ENCODE measurements around the gene FOSB.
"Not testable (repeated sequence)": the region's sequence is repeated elsewhere in the genome, so short reads cannot be mapped to it uniquely, and the experiment has no call there.

FOSB gene

GRCh38 chr19:45467456-45468158 is at the start of gene FOSB:
FOSB (plus strand) TSS chr19:45467996; CDS start chr19:45468587, 591 bp downstream.
- peak; percentile 98 for DNase-seq

GRCh38 chr19:45418802-45419201 is 49.0 kb upstream of the FOSB start:
- no peak for DNase-seq

GRCh38 chr19:45419396-45419795 is 48.4 kb upstream of the FOSB start:
- DNase-seq, result no peak

GRCh38 chr19:45419895-45420294 is 47.9 kb upstream of the FOSB start:
- no peak for DNase-seq

- DNase-seq, result no peak
These were observed 47.4 kb upstream of the FOSB start for GRCh38 chr19:45420356-45420755.

GRCh38 chr19:45420871-45421270 is 46.9 kb upstream of the FOSB start:
- no peak for DNase-seq

- no peak for DNase-seq
These were observed 45.8 kb upstream of the FOSB start for GRCh38 chr19:45421947-45422498.

- no peak for DNase-seq
These were observed 44.7 kb upstream of the FOSB start for GRCh38 chr19:45423033-45423588.

GRCh38 chr19:45423589-45424190 is 44.1 kb upstream of the FOSB start, which contains the start of gene ERCC1:
ERCC1 (minus strand) TSS chr19:45423917; CDS start chr19:45423374, 543 bp downstream.
- peak; percentile 93 for DNase-seq

- peak; percentile 83 for DNase-seq
These were observed 43.4 kb upstream of the FOSB start for GRCh38 chr19:45424191-45425058.

GRCh38 chr19:45428384-45429231 is 39.2 kb upstream of the FOSB start:
- peak; percentile 72 for DNase-seq

GRCh38 chr19:45429896-45430295 is 37.9 kb upstream of the FOSB start:
- not testable (repeated sequence) for DNase-seq

- DNase-seq, result not testable (repeated sequence)
These were observed 36.8 kb upstream of the FOSB start for GRCh38 chr19:45431008-45431407.

GRCh38 chr19:45432543-45432942 is 35.3 kb upstream of the FOSB start:
- DNase-seq, result not testable (repeated sequence)

- no peak for DNase-seq
These were observed 30.5 kb upstream of the FOSB start for GRCh38 chr19:45437328-45437727.

- no peak for DNase-seq
These were observed 28.6 kb upstream of the FOSB start for GRCh38 chr19:45439190-45439568.

GRCh38 chr19:45439569-45440258 is 28.1 kb upstream of the FOSB start:
- DNase-seq, result peak; percentile 94

GRCh38 chr19:45440259-45440638 is 27.5 kb upstream of the FOSB start:
- no peak for DNase-seq

GRCh38 chr19:45440873-45441654 is 26.7 kb upstream of the FOSB start:
- no peak for DNase-seq

- no peak for DNase-seq
These were observed 25.4 kb upstream of the FOSB start for GRCh38 chr19:45442408-45442777.

All from activated effector memory CD4-positive, alpha-beta T cell treated with anti-CD3 and anti-CD28 coated beads, Interleukin-2, amount 50 U/mL, for 16 hours (primary cell).